DMS53 treated with DMSO at 0.1 percent for 48 hours (cell line): ENCODE results near the gene AUTS2.
A peak's percentile ranks its signal among the peaks of the same experiment; 100 is the strongest.
"Not testable (repeated sequence)": the region's sequence is repeated elsewhere in the genome, so short reads cannot be mapped to it uniquely, and the experiment has no call there.

Source experiments
- DNase-seq: peaks from one replicate; lab custom pipeline; 2025; ENCODE audit not compliant: unreplicated experiment; lab: John Stamatoyannopoulos, UW

AUTS2 gene

GRCh38 chr7:70355198-70356020 lies 757.1 kb downstream of the AUTS2 start:
- DNase-seq = no peak

- DNase-seq = peak; percentile 52
These were observed 758.0 kb downstream of the AUTS2 start for GRCh38 chr7:70356085-70356786.

- no peak for DNase-seq
These were observed 758.6 kb downstream of the AUTS2 start for GRCh38 chr7:70356787-70357328.

GRCh38 chr7:70360557-70360956 lies 762.3 kb downstream of the AUTS2 start:
- no peak for DNase-seq

DNA sequence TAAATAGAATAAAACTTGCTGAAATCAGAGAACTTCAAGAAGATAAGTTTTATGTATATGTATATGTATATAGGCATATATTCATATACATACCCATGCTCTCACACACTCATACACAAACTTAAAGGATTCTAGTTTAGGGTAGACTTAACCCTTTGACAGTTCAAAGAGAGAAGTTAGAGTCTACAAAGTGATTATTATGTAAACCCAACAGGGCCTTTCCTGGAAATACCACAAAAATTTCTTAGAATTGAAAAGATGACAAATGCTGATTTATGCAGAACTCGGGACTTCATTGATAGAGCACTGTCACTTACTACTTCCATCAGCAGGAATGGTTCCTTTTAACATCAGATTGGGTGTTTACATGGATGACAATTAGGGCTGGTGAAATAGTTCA lies 763.5 kb downstream of the AUTS2 start:
- DNase-seq = no peak

DNA sequence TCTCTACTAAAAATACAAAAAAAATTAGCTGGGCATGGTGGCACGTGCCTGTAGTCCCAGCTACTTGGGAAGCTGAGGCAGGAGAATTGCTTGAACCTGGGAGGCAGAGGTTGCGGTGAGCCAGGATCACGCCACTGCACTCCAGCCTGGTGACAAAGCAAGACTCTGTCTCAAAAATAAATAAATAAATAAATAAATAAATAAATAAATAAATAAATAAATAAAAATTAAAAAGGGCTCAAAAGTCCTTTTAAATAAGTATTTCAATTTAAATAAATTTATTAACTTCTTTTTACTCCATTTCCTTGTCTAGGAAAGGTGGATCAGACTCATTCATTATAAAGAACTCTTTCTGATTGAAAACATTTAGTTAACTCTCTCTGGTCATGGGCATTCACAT lies 766.1 kb downstream of the AUTS2 start:
- not testable (repeated sequence) for DNase-seq

DNA sequence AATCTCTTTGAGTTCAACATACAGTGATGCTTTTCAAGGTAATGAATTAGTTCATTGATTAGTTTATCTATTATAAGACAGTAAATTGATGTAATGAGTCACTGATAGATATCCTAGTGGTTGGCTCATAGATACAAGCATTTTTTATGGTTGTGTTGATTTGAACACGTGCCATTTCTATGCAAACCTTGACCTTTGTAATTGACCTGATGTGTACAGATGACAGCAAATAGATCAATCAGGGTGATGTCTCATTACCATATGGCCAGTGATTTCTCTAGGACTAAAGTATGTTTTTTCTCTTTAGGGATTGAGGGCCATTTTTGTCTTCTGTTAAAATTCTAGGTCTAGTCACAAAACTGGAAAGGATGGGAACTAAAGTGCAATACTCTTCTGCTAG lies 773.4 kb downstream of the AUTS2 start:
- no peak for DNase-seq

DNA sequence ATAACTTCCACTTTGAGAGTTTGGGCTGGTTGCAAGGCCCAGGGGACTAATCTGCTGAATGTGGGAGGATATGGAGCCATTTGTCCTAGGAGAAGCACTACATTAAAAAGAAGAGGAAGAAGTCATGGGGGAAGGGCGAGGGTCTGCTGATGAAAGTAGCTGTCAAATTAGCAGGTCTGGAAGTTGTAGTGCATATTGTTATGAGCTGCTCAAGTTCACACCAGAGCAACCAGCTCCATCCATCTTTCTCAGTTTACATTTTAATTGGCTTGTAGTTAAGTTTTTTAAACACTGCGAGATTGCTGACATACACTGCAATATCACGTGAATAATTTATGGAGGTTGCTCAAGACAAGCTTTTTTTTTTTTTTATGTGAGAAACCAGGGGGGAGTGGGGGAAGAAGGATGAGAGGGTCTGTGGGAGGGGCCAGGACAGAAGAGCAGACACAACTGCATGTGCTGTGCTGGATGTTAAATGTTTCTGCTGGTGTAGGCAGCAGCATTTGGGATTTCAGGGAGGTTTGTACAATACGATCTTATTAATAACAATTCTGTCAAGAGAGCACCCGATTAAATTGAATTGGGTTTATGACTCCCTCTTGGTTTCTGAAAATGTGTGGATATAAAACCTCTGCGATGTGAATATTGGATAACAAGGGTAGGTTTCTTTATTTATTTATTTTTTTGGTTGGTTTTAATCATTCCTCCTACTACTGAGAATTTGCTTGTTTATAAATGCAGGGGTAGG lies 774.7 kb downstream of the AUTS2 start:
- no peak for DNase-seq

GRCh38 chr7:70374772-70375533 lies 776.7 kb downstream of the AUTS2 start:
- no peak for DNase-seq

DNA sequence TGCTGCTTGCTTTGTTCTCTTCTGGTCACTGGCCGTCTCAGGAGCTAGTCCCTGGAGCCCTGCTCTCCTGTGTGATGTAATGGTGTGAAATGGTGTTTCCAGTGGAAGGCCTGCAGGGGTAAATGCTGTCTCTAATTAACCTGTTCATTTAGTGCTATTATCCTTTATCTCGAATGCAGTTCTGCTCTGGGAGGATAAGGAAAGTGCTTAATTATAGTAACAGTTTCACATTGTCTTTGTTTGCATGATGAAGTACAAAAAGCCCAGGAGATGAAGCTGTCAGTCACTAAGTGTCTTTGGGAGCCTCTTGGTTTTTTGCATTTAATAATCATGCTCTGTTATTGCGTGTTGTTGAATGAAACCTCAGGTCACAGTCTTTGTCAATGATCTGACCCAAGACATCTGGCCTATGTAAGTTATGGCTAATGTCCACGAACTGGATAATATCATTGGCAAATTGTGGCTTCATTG lies 778.3 kb downstream of the AUTS2 start:
- no peak for DNase-seq

GRCh38 chr7:70377957-70378356 lies 779.7 kb downstream of the AUTS2 start:
- DNase-seq = no peak

DNA sequence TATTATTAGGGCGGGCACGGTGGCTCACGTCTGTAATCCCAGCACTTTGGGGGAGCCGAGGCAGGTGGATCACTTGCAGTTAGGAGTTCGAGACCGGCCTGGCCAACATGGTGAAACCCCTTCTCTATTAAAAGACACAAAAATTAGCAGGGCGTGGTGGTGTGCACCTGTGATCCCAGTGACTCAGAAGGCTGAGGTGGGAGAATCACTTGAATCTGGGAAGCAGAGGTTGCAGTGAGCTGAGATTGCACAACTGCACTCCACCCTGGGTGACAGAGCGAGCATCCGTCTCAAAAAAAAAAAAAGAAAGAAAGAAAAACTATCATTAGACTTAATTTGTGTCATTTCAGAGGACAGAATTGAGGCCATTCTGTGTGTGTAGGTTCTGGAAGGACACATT lies 780.9 kb downstream of the AUTS2 start:
- no peak for DNase-seq

GRCh38 chr7:70380421-70381015 lies 782.2 kb downstream of the AUTS2 start:
- DNase-seq = no peak

DNA sequence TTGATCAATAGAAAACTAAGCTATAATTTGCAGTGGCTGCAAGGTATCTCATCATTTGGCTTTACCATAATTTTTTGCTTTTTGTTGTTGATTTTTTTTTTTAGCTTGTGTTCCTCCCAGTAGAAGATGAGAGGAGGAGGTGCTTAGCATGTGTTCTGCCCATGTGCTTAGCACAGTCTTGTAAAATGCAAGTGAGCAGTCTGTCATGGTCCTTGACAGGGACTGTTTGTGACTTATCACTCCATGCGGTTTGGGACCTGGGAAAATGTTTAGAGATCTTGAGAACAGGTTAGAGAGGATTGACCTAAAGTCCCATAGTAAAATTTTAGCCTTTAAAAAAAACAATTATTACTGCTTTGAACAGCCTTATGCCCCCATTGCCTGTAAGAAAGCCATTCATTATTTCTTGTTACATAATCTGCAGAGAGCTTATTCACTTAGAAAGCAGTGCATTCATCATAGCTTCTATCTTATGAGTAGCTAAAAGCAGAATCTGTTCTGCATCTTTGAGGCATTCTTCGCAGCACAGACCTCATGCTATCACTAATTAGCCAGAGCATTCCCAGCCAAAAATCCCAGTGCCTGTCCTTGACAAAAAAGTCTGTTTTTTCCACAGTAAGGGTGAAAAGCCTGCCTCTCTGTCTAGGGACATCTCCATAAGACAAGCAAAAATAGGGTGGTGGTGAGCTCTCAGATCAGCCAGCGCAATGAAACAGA lies 784.9 kb downstream of the AUTS2 start:
- no peak for DNase-seq

DNA sequence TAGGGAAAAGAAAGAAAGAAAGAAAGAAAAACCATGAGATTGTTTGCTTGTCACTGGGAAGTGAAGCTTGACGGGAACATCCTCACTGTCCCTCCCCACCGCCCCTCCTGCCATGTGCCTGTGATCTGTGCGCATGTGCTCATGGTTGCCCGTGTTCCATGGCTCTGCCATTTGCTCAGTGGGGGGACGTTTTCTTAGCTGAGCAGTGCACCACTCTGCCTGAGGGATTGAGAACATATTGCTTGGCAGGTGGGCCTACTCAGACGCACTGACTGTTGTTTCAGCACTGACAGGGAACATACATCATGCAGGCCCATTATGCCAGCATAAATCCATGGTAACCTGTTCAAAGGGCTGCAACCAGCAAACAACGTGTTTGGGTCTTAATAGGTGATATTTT lies 785.7 kb downstream of the AUTS2 start:
- no peak for DNase-seq

GRCh38 chr7:70384891-70385290 lies 786.6 kb downstream of the AUTS2 start:
- DNase-seq = no peak

DNA sequence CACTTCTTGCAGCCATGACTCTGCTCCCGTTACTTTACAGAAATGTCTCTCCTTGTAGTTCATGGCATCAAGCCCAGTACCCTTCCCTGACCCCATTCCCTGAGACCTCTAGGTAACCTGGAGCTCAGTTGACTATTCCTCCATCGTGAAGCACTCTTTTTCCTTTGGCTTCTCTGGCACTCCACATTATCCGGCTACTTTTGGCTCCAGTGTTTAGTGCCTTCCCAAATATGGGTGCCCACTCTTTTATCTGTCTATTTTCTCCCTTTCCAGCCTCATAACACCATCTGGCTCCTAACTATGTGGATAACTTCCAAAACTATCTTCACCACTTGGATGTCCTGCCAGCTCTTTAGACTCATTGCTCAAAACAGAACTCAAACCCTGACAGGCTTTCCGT lies 788.9 kb downstream of the AUTS2 start:
- DNase-seq = no peak

DNA sequence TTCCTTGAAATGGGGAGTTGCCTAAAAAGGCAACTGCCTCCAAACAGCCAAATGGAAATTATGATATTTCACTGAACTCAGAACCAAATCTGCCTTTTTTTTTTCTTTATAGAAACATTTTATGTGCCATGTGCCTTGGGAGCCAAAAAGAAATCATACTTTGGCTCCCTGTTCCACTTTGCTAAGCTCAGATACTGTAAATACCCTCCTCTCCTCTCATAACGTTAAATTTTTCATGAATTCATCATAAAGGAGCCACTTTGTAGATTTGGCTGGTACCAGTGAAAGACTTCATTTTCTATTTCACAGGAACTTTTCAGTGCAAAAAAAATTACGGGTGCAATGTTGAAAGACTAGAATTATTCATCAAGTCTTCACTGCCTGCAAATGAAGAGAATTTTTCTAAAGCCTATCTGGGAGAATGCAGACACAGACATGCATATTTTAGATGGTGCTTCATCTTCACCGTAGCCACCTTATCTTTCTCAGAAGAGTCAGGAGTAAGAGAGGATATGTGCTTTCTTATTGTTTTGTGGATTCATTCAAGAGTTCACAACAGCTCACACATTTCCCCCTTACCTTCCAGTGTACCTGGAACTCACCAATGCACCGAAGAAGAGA lies 791.4 kb downstream of the AUTS2 start:
- no peak for DNase-seq

DNA sequence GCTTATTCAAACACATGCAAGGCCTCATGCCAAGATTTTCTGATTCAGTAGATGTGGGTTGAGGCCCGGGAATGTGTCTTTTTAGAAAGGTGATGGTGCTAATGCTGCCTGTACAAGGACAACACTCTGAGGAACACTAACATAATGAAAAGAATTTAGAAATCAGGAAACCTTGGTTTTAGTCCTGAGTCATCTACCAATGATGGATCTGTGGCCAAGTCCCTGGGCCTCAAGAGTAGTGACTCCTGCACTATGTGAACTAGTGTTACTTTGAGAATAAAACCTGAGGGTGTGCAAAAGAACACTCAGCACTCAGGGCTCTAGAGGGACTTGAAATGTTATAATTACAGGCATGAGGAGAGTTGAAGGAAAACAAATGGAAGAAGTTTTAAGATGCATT lies 792.0 kb downstream of the AUTS2 start:
- no peak for DNase-seq
